ENCODE measurements around the gene DNAJB5. TPM values are rescaled to one million over a fixed set of nuclear protein-coding genes. Genes with fewer than 3 reads are reported as not detected.
A peak's percentile ranks its signal among the peaks of the same experiment; 100 is the strongest.

Gene DNAJB5
- 1.4 and 3.1 TPM in 2 replicates for total RNA-seq (2011; cell fraction: chromatin; rRNA removed; ENCODE audit: low replicate concordance)
- 1.7 and 1.8 TPM in 2 replicates for total RNA-seq (2011; cell fraction: nucleolus; rRNA removed)
- total RNA-seq (2011; cell fraction: nucleoplasm; rRNA removed), result 1.8 and 3.4 TPM in 2 replicates
- total RNA-seq (2014; rRNA removed), result 4.1 and 5.2 TPM in 2 replicates
- 3.7 TPM in 2 replicates for total RNA-seq (2014; rRNA removed; fragmentation: Illumina TruSeq; extraction: Trizol)
- total RNA-seq (2015; rRNA removed; fragmentation: Illumina TruSeq; extraction: Trizol), result 2.6 and 2.7 TPM in 2 replicates
- total RNA-seq (2021), result 3.6 and 4.4 TPM in 2 replicates
- polyA plus RNA-seq (2011; rRNA removed), result 1.5 and 1.7 TPM in 2 replicates
- polyA plus RNA-seq (2011; cell fraction: cytosol; rRNA removed), result 2.7 and 2.8 TPM in 2 replicates
- polyA plus RNA-seq (2011; cell fraction: nucleus; rRNA removed), result 2.3 and 4.1 TPM in 2 replicates
- polyA plus RNA-seq (2012), result 4.6 and 5.0 TPM in 2 replicates
- 7.4 and 7.8 TPM in 2 replicates for polyA plus RNA-seq (2014; fragmentation: Illumina TruSeq; extraction: Trizol)
- under 1 TPM; 0.15 to 0.63 TPM for polyA plus RNA-seq (2014; fragmentation: Nextera tagmentation; extraction: Ambion mirVana)
- 3.7 and 4.2 TPM in 2 replicates for polyA plus RNA-seq (2014; rRNA removed)
- 1.0 and 1.6 TPM in 2 replicates for polyA minus RNA-seq (2011; rRNA and poly(A)+ RNA removed)
- polyA minus RNA-seq (2011; cell fraction: cytosol; rRNA and poly(A)+ RNA removed), result 1.1 and 1.2 TPM in 2 replicates
- polyA minus RNA-seq (2011; cell fraction: nucleus; rRNA and poly(A)+ RNA removed), result 1.2 and 1.4 TPM in 2 replicates
- Bru-seq, nascent RNA, result percentile 50 among the genes with signal in this experiment
- percentile 38 among the genes with signal in this experiment for BruChase-seq, experiment 1, labeled RNA remaining after a 2-hour chase
- BruChase-seq, experiment 2, labeled RNA remaining after a 6-hour chase, result percentile 44 among the genes with signal in this experiment
- long read RNA-seq, experiment 1, result 0 reads
- long read RNA-seq, experiment 2, full-length matches to known transcripts, result 1 of 3 reads
- long read RNA-seq, experiment 2, partial matches to known transcripts, result 2 of 3 reads
- long read RNA-seq, experiment 2, other reads (novel, unspliced or antisense), result 0 of 3 reads
- long read RNA-seq, experiment 3, partial matches to known transcripts, result 0 of 2 reads
- long read RNA-seq, experiment 3, other reads (novel, unspliced or antisense), result 0 of 2 reads

DNA sequence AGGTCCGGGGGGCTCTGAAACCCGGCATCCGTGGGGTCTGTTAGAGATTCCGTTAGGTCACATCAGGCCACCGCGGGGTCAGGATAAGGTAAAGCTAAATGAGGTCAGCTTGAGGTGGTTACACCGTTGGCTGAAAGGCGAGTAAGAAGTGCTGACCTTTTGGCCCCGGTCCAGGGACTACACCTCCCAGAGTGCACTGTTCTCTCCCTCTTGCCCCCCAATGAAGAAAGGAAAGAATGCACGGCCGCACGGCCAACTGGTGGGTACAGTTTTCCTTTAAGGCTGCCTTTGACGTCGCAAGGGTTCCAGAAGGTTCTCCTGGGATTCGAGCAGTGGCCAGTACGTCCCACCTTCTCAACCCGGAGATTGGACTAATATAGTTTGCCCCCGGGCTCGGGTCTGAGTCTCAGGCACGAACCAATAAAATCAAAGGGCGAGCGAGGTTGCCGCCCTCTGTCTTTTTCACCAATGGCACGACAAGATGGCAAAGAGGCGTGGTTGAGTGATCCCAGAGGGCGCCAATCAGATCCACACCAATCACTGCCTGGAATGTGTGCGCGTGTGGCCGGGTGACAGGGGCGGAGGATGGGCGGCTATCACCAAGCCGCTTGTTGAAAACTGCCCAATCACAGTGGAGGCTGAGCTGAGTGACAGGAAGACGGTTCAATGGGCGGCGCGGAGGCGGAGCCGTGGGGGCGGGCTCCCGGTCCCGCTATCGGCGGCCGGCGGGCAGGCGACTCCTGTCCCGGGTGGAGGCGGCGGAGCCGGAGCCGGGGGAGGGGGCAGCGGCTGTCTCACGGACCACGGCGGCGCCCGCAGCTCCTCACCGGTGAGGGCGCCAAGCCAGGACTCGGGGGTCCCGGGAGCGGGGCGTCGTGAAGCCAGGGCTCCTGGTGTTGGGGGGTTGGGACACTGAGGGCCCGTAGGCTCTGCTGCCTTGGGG lies at the start of gene DNAJB5:
Gene DNAJB5, plus strand, starts transcription at position 743 of the 943 bp plus-strand sequence. CDS start 886 bp downstream, outside the sequence.
- Histone ChIP-seq H3K4me3 (peak within 1 kb of the TSS; percentile 56), H3K36me3 (ENCODE audit: control insufficient read depth, insufficient read depth, low read length) (no peaks in the 10 kb centered on the region), H3K4me2 (ENCODE audit: insufficient read depth, low read length) (peak within 1 kb of the TSS; percentile 78), H3K9me1 (ENCODE audit: control insufficient read depth, insufficient read depth, low read length) (peaks cover 4% of the 10 kb centered on the region), H3K9me3 (replicated peaks; ENCODE audit: control insufficient read depth, insufficient read depth, low read depth, low read length) (no peaks in the 10 kb centered on the region), H3K4me1 (replicated peaks in 1 of 2; ENCODE audit: control insufficient read depth in 2 of 2, insufficient read depth in 2 of 2, low read length in 2 of 2) (peaks cover 32 to 44% of the 10 kb centered on the region in 2 experiments), H3K9ac (ENCODE audit: insufficient read depth in 1 of 2, low read depth in 2 of 2, low read length in 2 of 2) (peak within 1 kb of the TSS; percentile 42 to 85; a peak in 3 of 4 replicates), H3K27ac (ENCODE audit: extremely low read depth, low read depth, low read length) (peak within 1 kb of the TSS; percentile 64), H4K20me1 (replicated peaks; ENCODE audit: control insufficient read depth, insufficient read depth, low read length) (no peaks in the 10 kb centered on the region), H2AFZ (ENCODE audit: low read depth, low read length) (peak within 1 kb of the TSS; percentile 92), H3K27me3 (ENCODE audit: control insufficient read depth in 2 of 2, insufficient read depth in 2 of 2, low read length in 2 of 2) (no peaks in the 10 kb centered on the region), H3K79me2 (ENCODE audit: control insufficient read depth, insufficient read depth, low read length) (no peaks in the 10 kb centered on the region; the same call in 2 of the 3 replicates)
- FAIRE-seq, result peak; percentile 99
- CTCF ChIA-PET (ENCODE audit: low intra/inter-chr PET ratio), result no interaction called here
- no TSS peak for BruUV-seq (replicated peaks)
- WGBS (ENCODE audit: insufficient coverage, low coverage, missing lambda C conversion rate), result 1% methylated on average over 30 of the region's 65 CpGs
- DNase-seq (ENCODE audit: extremely low read depth in 1 of 4, low spot score in 3 of 4), result peak; percentile 96 to 97 (median 96)
- intact Hi-C loops (cut with micrococcal nuclease) (no loop called here), in situ Hi-C loops (cut with MboI) (no loop called here)
- ATAC-seq, result peak; percentile 97
- POLR2A ChIA-PET, result interaction anchor here (0.5 to 0.6 kb wide), 2 partner anchors 38 to 88 kb away, joined by 3 read pairs; no protein-coding TSS in a partner anchor
- TF ChIP-seq MYC (IDR thresholded peaks at IDR 0.05; ENCODE audit: low read depth, low read length), result 0 out of 2 replicates have a peak, but pooled peaks have one; percentile 28
- no peak for TF ChIP-seq MYC (CRISPR knock-in tag; IDR thresholded peaks at IDR 0.05; ENCODE audit: borderline replicate concordance, low read depth)
- TF ChIP-seq, protein P1, sequence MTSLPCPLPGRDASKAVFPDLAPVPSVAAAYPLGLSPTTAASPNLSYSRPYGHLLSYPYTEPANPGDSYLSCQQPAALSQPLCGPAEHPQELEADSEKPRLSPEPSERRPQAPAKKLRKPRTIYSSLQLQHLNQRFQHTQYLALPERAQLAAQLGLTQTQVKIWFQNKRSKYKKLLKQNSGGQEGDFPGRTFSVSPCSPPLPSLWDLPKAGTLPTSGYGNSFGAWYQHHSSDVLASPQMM (CRISPR knock-in tag; IDR thresholded peaks at IDR 0.05), result no peak
- TF ChIP-seq ZKSCAN3 (CRISPR knock-in tag; IDR thresholded peaks at IDR 0.05), result no peak
- peak; percentile 40; the same call in 1 of the 2 replicates for TF ChIP-seq EP300 (IDR thresholded peaks at IDR 0.05; ENCODE audit: low read length)
- peak; percentile 85 for TF ChIP-seq NFYB (IDR thresholded peaks at IDR 0.05; ENCODE audit: extremely low read depth, insufficient read length)
- peak; percentile 51 for TF ChIP-seq CREB1 (IDR thresholded peaks at IDR 0.05)
- TF ChIP-seq CREB1 (CRISPR knock-in tag; IDR thresholded peaks at IDR 0.05), result peak; percentile 84
- peak; percentile 85 for TF ChIP-seq BHLHE40 (IDR thresholded peaks at IDR 0.05; ENCODE audit: low read length)
- peak; percentile 56; the same call in 1 of the 2 replicates for TF ChIP-seq NFE2 (IDR thresholded peaks at IDR 0.05; ENCODE audit: low read depth)
- peak; percentile 97 to 98 for TF ChIP-seq KDM1A (IDR thresholded peaks at IDR 0.05)
- no peak for TF ChIP-seq HMG20A (CRISPR knock-in tag; conservative IDR thresholded peaks at IDR 0.05)
- TF ChIP-seq ATF7 (IDR thresholded peaks at IDR 0.05), result peak; percentile 64; the same call in 1 of the 2 replicates
- peak; percentile 83 for TF ChIP-seq CHD2 (IDR thresholded peaks at IDR 0.05; ENCODE audit: low read depth, low read length)
- TF ChIP-seq KDM5B (IDR thresholded peaks at IDR 0.05; ENCODE audit: insufficient replicate concordance, low read depth, low read length), result peak; percentile 40
- TF ChIP-seq, protein P2, sequence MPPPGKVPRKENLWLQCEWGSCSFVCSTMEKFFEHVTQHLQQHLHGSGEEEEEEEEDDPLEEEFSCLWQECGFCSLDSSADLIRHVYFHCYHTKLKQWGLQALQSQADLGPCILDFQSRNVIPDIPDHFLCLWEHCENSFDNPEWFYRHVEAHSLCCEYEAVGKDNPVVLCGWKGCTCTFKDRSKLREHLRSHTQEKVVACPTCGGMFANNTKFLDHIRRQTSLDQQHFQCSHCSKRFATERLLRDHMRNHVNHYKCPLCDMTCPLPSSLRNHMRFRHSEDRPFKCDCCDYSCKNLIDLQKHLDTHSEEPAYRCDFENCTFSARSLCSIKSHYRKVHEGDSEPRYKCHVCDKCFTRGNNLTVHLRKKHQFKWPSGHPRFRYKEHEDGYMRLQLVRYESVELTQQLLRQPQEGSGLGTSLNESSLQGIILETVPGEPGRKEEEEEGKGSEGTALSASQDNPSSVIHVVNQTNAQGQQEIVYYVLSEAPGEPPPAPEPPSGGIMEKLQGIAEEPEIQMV (tag; conservative IDR thresholded peaks at IDR 0.05; ENCODE audit: low read depth), result 0 out of 2 replicates have a peak, but pooled peaks have one; percentile 58
